GM12801 (cell line): Measurements from ENCODE around the gene TLDC2.

Experiments used
- TF ChIP-seq, protein P1 (sequence below): IDR thresholded peaks from one replicate; pipeline ENCODE4 v1.5.1; 2011; ENCODE audit warnings: control low read depth; ENCODE audit not compliant: insufficient read length; ENCODE audit errors: extremely low read depth

The TLDC2 gene

DNA sequence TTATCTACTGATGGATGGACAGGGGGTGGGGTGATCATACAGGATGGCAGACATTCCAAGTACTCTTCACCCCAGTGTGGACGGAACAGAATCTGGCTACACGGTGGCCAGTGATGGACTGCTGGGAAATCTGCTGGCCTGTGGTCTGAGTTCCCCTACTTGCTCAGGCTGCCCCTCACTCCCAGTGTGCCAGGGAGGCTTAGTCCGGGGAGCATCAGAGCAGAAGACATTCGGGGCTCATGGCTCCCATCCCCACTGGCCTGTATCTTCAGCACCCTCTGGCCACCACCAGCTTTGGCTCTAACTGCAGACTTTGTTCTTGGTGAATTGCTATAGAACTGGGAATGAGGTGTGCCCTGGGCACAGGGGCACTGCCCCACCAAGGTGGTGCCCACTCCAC, 15.3 kb downstream of the TLDC2 start:
- TF ChIP-seq, protein P1, sequence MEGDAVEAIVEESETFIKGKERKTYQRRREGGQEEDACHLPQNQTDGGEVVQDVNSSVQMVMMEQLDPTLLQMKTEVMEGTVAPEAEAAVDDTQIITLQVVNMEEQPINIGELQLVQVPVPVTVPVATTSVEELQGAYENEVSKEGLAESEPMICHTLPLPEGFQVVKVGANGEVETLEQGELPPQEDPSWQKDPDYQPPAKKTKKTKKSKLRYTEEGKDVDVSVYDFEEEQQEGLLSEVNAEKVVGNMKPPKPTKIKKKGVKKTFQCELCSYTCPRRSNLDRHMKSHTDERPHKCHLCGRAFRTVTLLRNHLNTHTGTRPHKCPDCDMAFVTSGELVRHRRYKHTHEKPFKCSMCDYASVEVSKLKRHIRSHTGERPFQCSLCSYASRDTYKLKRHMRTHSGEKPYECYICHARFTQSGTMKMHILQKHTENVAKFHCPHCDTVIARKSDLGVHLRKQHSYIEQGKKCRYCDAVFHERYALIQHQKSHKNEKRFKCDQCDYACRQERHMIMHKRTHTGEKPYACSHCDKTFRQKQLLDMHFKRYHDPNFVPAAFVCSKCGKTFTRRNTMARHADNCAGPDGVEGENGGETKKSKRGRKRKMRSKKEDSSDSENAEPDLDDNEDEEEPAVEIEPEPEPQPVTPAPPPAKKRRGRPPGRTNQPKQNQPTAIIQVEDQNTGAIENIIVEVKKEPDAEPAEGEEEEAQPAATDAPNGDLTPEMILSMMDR: no peak

DNA sequence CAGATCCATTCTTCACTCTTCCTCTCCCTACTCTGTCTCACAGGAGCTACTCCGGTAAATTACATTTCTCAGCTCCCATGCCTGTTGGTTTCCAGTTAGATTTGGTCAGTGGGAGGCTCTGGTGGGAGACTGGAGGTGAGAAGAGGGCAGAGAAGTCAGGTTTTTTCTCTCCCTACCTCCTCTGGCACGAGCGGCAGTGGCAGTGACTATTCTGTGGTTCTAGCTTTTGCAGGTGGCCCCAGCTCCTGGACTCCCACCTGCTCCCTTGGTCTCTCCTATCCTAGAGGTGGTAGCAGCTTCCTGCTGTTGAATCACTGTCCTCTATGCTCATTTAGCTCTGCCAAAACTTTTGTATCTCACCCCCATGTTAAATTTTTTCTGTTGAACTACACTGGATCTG, 17.9 kb downstream of the TLDC2 start:
- TF ChIP-seq, protein P1: no peak

- TF ChIP-seq, protein P1: no peak
These were observed 19.1 kb downstream of the TLDC2 start for GRCh38 chr20:36895036-36895435.

- TF ChIP-seq, protein P1: no peak
These were observed 28.8 kb downstream of the TLDC2 start for GRCh38 chr20:36904690-36905089.

DNA sequence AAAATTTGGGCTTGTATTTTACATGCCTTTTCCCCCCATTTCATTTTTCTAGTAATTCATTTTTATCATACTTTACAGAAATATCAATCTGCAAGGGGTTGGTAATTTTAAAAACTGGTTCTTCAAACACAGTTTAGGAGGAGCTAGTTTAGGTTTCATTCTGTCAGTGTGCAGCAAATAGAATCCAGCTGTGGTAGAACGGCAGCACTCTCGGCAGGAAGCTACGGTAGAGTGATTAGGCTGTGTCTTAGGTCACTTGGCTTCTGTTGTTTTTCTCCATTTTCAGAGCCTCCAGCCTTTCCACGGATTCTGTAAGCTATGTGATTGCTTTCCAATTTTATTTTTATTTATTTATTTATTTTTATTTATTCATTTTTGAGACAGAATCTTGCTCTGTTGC, 32.7 kb downstream of the TLDC2 start:
- TF ChIP-seq, protein P1: no peak

DNA sequence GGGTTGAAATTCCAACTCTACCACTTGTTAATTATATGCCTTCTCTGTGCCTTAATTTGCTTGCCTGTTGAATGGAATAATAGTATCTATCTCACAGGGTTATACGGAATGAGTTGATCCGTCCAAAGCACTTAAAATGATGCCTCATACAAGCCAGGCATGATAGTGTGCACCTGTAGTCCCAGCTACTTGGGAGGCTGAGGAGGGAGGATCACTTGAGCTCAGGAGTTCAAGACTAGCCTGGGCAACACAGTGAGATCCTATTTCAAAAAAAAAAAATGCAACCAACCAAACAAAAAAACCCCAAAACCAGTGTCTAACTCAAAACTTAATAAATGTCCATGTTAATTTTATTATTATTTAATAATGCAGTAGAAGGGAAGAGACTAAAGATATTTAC, 40.3 kb downstream of the TLDC2 start:
- TF ChIP-seq, protein P1: no peak

DNA sequence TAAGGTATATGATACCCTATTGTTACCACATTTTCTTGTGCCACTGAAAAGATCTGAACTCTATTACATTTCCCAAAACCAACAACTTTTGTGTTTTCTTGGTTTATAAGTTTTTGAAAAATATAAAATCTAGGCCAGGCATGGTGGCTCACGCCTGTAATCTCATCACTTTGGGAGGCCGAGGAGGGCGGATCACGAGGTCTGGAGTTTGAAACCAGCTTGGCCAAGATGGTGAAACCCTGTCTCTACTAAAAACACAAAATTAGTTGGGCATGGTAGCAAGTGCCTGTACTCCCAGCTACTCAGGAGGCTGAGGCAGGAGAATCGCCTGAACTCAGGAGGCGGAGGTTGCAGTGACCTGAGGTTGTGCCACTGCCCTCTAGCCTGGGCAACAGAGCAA, 41.3 kb downstream of the TLDC2 start:
- TF ChIP-seq, protein P1: no peak

DNA sequence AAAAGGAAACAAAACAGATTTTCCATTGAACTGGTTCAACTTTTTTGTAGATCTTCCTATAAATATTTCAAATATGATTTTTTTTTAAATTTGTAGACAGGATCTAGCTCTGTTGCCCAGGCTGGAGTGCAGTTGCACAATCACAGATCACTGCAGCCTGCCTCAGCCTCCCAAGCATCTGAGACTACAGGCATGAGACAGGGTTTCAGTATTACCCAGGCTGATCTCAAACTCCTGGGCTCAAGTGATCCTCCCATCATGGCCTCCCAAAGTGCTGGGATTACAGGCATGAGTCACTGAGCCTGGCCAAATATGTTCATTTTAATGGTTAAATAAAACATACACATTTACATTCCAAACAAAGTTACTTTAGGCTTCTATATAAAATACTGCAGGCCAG, 42.0 kb downstream of the TLDC2 start:
- TF ChIP-seq, protein P1: no peak
